ENCODE measurements around the gene PHF13. TPM values are rescaled to one million over a fixed set of nuclear protein-coding genes. Genes with fewer than 3 reads are reported as not detected.

PHF13 gene
- total and polyA plus RNA-seq, 7 experiments from 2014 or later = 4.4 to 14.3 (median 8.0) TPM

DNA sequence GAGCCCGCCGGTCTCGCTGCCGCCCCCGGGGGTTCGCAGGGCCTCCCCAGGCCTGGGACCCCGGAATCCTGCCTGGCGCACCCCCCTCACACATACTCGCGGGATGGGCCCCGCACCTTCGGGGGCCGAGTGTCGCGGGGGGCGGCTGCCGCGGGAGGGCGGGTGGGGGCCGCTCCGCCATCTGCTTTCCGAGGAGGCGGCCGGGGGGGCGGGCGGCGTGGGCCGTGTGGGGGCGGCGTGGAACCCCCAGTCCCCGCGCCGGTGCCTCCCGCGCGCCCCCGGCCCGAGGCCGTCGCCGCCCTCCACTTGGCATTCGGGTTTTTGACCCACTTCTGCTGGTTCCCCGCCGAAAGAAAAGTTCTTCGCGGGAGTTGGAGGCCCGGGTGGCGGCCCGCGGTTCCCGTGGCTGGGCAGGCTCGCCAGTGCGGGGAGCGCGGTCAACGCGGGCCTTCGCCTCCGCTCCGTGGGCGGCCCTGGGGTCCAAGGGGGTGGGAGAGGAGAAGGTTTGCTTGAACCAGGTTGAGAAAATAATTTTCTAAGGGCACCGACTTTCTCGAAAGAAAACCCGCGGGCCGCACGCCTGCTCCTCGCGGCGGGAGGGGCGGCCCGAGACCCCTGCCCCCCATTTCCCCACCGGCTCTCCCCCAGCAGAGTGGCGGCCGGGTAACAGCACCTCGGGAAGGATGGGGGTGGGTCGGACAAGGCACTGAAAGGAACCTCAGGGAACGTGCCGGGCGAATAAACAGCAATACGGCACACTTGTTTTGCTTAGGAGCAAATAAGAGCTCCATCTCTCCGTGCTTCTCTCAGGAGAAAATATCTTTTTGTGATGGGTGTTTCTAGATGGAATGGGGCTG, 1.6 kb downstream of the PHF13 start:
- Histone ChIP-seq H3K4me1 (ENCODE audit: control insufficient read depth in 2 of 2, insufficient read depth in 2 of 2, low read length in 2 of 2) (peaks cover 0 to 14% of the 10 kb centered on the region in 2 donors), H3K36me3 (ENCODE audit: control insufficient read depth in 2 of 3, insufficient read depth in 3 of 3, low read length in 3 of 3) (peaks cover 0 to 21% (median 0%) of the 10 kb centered on the region in 3 experiments), H3K27ac (ENCODE audit: low read depth, low read length) (peak overlapping the region; percentile 72), H3K4me3 (ENCODE audit: low read length) (no peak overlapping the region), H3K9me3 (ENCODE audit: control insufficient read depth in 2 of 3, low read length in 3 of 3) (no peaks in the 10 kb centered on the region), H3K27me3 (ENCODE audit: control insufficient read depth in 2 of 2, insufficient read depth in 2 of 2, low read length in 2 of 2) (no peaks in the 10 kb centered on the region)
- Mint-ChIP-seq H3K4me3 (peak overlapping the region; percentile 57 to 93 (median 79)), H3K36me3 (peaks cover 0 to 5% (median 2%) of the 10 kb centered on the region in 5 donors), H3K9me3 (no peaks in the 10 kb centered on the region), H3K4me1 (peaks cover 16 to 37% (median 25%) of the 10 kb centered on the region in 7 donors), H3K27ac (peak overlapping the region; percentile 3 to 93 (median 82)), H3K27me3 (peaks cover 0 to 2% (median 0%) of the 10 kb centered on the region in 5 donors)
- intact Hi-C loops (cut with micrococcal nuclease) = no loop called here
- DNase-seq = peak in 2 of 9 donors; percentile 17 to 43
- ChIA-PET CTCF (interaction anchor here (0.9 to 1.6 kb wide), 2 partner anchors 35 to 40 kb away, joined by 4 to 5 read pairs; partner anchors contain the start of gene ZBTB48), POLR2A (interaction anchor here (0.6 to 14.2 kb wide), 5 partner anchors 9 to 124 kb away, joined by 3 to 246 read pairs (median 5); partner anchors contain the start of genes KLHL21, NOL9 and ZBTB48)
- ATAC-seq = no peak

DNA sequence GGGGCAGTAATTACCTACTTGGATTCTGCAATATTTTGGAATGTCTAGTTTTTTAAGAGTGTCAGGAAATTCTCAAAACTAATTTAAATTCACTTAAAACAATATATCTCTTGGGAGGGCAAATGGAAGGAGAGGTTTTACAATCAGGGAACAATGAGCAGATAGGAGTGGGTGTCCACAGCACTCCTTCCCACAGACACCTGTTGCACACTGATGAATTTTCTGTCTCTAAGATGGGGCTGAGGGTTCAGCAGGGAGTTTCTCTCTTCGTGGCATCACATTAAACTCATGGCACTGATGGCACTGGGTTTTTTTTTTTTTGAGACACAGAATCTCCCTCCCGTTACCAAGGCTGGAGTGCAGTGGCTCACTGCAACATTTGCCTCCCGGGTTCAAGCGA, 5.5 kb downstream of the PHF13 start:
- H3K27ac Mint-ChIP-seq = no peak overlapping the region
- no peak overlapping the region for H3K4me3 Mint-ChIP-seq
- peaks cover 0 to 6% of the 10 kb centered on the region in 2 donors for H3K4me1 ChIP-seq (ENCODE audit: control insufficient read depth in 2 of 2, insufficient read depth in 2 of 2, low read length in 2 of 2)
- H3K27ac ChIP-seq (ENCODE audit: low read depth, low read length) = no peak overlapping the region
- H3K4me1 Mint-ChIP-seq = peaks cover 6 to 20% (median 11%) of the 10 kb centered on the region in 7 donors
- no peaks in the 10 kb centered on the region for H3K27me3 ChIP-seq (ENCODE audit: control insufficient read depth in 2 of 2, insufficient read depth in 2 of 2, low read length in 2 of 2)
- H3K4me3 ChIP-seq (ENCODE audit: low read length) = no peak overlapping the region
- H3K36me3 ChIP-seq (ENCODE audit: control insufficient read depth in 2 of 3, insufficient read depth in 3 of 3, low read length in 3 of 3) = peaks cover 0 to 41% (median 0%) of the 10 kb centered on the region in 3 experiments
- peaks cover 0 to 7% (median 3%) of the 10 kb centered on the region in 5 donors for H3K36me3 Mint-ChIP-seq
- DNase-seq (no peak), ATAC-seq (no peak)
- intact Hi-C loops (cut with micrococcal nuclease) = no loop called here
- ChIA-PET CTCF (no interaction called here), POLR2A (interaction anchor here (1.4 to 14.2 kb wide), 2 partner anchors 15 to 40 kb away, joined by 5 to 246 read pairs; partner anchors contain the start of genes KLHL21 and ZBTB48)
- no peaks in the 10 kb centered on the region for H3K9me3 Mint-ChIP-seq
- H3K27me3 Mint-ChIP-seq = no peaks in the 10 kb centered on the region
- no peaks in the 10 kb centered on the region for H3K9me3 ChIP-seq (ENCODE audit: control insufficient read depth in 2 of 3, low read length in 3 of 3)

DNA sequence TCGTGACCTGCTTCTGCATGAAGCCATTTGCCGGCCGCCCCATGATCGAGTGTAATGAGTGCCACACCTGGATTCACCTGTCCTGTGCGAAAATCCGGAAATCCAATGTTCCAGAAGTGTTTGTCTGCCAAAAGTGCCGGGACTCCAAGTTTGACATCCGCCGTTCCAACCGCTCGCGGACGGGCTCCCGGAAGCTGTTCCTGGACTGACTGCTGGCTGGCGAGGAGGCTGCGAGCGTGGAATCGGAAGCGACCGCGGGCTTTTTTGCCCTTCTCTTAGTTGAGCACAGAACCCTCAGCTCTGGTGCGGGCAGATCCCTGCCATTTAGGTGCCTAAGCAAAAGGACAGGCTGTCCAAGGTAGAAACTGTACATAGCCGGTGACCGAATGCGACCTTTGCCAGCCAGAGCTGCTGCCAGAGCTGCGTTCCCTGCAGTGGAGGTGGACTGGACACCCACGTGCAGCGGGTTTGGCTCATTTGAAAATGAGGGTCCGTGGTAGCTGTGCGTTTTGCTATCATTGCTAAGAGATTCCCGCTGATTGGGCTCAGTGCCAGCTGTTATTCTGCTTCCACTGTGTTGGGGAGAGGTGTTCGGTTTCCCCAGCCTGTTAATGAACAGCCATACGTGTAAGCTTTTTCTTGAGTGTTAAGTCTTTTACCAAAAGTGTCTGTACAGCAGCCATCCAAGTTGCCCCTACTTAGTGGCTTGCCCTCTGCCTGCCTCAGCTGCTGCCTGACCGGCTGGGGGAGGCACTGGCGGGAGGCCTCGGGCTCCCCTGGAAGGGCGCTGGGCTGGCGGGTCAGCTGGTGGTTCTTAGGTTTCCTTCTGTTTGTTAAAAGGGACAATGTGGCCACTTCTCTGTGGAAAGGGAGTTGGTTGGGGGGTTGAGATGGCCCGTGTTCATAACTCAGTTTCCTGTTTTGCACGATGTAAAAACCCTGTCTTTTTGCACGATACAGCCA, 8.2 kb downstream of the PHF13 start:
- no peak overlapping the region for H3K27ac Mint-ChIP-seq
- H3K27me3 Mint-ChIP-seq = no peaks in the 10 kb centered on the region
- intact Hi-C loops (cut with micrococcal nuclease) = no loop called here
- Histone ChIP-seq H3K27me3 (ENCODE audit: control insufficient read depth in 2 of 2, insufficient read depth in 2 of 2, low read length in 2 of 2) (no peaks in the 10 kb centered on the region), H3K9me3 (ENCODE audit: control insufficient read depth in 2 of 3, low read length in 3 of 3) (no peaks in the 10 kb centered on the region), H3K4me1 (ENCODE audit: control insufficient read depth in 2 of 2, insufficient read depth in 2 of 2, low read length in 2 of 2) (peaks cover 10 to 13% of the 10 kb centered on the region in 2 donors), H3K4me3 (ENCODE audit: low read length) (no peak overlapping the region), H3K36me3 (ENCODE audit: control insufficient read depth in 2 of 3, insufficient read depth in 3 of 3, low read length in 3 of 3) (peaks cover 0 to 38% (median 0%) of the 10 kb centered on the region in 3 experiments), H3K27ac (ENCODE audit: low read depth, low read length) (no peak overlapping the region)
- CTCF ChIA-PET = interaction anchor here (1.2 to 1.3 kb wide), 2 partner anchors 17 to 20 kb away, joined by 3 read pairs; no protein-coding TSS in a partner anchor
- H3K36me3 Mint-ChIP-seq = peaks cover 0 to 8% (median 3%) of the 10 kb centered on the region in 5 donors
- H3K4me1 Mint-ChIP-seq = peaks cover under 1 to 21% (median 16%) of the 10 kb centered on the region in 7 donors
- no peaks in the 10 kb centered on the region for H3K9me3 Mint-ChIP-seq
- POLR2A ChIA-PET = interaction anchor here (0.6 to 14.2 kb wide), 8 partner anchors 18 to 172 kb away, joined by 3 to 246 read pairs (median 3); partner anchors contain the start of genes KLHL21 and ZBTB48
- DNase-seq = no peak
- no peak for ATAC-seq
- no peak overlapping the region for H3K4me3 Mint-ChIP-seq

DNA sequence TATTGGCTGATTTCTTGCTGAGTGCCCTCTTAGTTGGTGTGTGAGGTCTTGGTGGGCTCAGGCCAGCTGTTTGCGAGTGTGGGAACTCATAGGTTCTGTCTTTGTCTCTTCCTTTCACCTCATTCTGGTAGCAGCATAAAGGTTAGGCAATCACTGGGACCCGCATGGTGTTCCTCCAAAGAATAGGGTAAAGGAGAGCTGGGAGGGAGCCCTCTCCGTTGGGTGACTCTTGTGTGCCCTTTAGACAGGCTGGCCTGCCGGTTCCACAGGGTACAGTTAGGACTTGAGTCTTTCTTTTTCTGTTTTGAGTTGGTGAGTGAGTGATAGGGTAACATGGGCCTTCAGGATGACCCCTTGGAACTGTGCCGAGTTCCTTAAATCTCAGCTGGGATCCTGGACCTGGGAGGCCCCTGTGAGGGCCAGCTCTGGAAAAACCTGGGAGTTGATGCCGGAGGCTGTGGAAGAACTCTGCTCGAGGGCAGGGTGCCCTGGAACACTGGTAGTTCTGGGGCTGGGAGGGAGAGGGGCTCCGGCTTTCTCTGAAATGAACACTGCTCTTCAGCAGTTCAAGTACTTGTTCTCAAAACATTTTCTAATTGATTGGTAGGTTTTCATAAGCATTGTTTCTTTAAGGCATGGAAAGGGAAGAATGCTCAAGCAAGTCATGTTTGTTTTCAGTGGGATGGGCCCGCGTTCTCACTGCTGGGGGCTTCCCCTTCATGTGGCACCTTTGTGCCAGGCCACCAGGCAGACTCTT, 9.0 kb downstream of the PHF13 start:
- Mint-ChIP-seq H3K9me3 (no peaks in the 10 kb centered on the region), H3K27ac (peak overlapping the region in 1 of 9 donors; percentile 69), H3K36me3 (peaks cover 0 to 9% (median 3%) of the 10 kb centered on the region in 5 donors), H3K27me3 (no peaks in the 10 kb centered on the region), H3K4me1 (peaks cover 5 to 27% (median 25%) of the 10 kb centered on the region in 7 donors), H3K4me3 (peak overlapping the region in 2 of 10 donors; percentile 2 to 9)
- intact Hi-C loops (cut with micrococcal nuclease) = no loop called here
- DNase-seq (no peak), ATAC-seq (no peak)
- no peak overlapping the region for H3K4me3 ChIP-seq (ENCODE audit: low read length)
- H3K4me1 ChIP-seq (ENCODE audit: control insufficient read depth in 2 of 2, insufficient read depth in 2 of 2, low read length in 2 of 2) = peaks cover 13 to 18% of the 10 kb centered on the region in 2 donors
- no peak overlapping the region for H3K27ac ChIP-seq (ENCODE audit: low read depth, low read length)
- H3K36me3 ChIP-seq (ENCODE audit: control insufficient read depth in 2 of 3, insufficient read depth in 3 of 3, low read length in 3 of 3) = peaks cover 0 to 39% (median 0%) of the 10 kb centered on the region in 3 experiments
- no peaks in the 10 kb centered on the region for H3K27me3 ChIP-seq (ENCODE audit: control insufficient read depth in 2 of 2, insufficient read depth in 2 of 2, low read length in 2 of 2)
- ChIA-PET CTCF (interaction anchor here (1.2 to 2.0 kb wide), 3 partner anchors 18 to 21 kb away, joined by 3 to 7 read pairs (median 3); no protein-coding TSS in a partner anchor), POLR2A (interaction anchor here (0.6 to 14.2 kb wide), 3 partner anchors 19 to 71 kb away, joined by 3 to 246 read pairs (median 4); partner anchors contain the start of genes KLHL21 and ZBTB48)
- H3K9me3 ChIP-seq (ENCODE audit: control insufficient read depth in 2 of 3, low read length in 3 of 3) = no peaks in the 10 kb centered on the region

DNA sequence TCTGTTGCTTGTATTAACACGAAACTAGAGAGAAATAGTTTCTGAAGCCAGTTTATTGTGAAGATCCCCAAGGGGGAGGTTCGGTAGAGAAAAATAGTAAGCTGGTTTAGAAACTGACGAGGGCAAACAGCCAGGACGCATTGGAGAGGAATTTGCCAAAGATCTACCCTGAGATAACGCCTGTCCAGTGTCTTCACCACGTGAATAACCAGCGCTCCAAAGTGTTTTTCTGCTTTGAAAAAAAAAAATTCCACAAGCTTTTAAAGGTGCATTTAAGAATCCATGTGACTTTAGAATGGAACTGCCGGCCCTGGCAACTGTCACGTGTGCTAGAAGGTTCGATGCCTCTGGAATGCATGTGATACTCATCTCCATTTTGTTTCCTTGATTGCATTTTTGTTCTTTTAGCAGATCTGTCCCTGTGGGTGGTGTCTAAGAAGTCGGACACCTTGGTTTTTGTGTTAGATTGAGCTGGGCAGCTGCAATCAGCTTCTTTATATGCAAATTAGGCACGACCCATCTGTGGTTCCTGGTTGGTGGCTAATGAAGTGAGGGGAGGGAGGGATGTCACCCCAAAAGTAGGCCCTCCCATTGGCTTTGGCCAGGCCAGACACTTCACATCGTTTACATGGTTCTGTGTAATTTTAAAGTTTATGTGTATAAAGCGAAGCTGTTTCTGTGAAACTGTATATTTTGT, 9.9 kb downstream of the PHF13 start:
- Mint-ChIP-seq H3K4me1 (peaks cover 11 to 33% (median 30%) of the 10 kb centered on the region in 7 donors), H3K27ac (peak overlapping the region in 5 of 9 donors; percentile 29 to 78 (median 38)), H3K4me3 (peak overlapping the region in 7 of 10 donors; percentile 20 to 82 (median 36)), H3K9me3 (no peaks in the 10 kb centered on the region), H3K36me3 (peaks cover 0 to 13% (median 3%) of the 10 kb centered on the region in 5 donors), H3K27me3 (no peaks in the 10 kb centered on the region)
- ChIA-PET CTCF (interaction anchor here (0.7 to 2.0 kb wide), 5 partner anchors 20 to 70 kb away, joined by 3 to 8 read pairs (median 4); no protein-coding TSS in a partner anchor), POLR2A (interaction anchor here (0.9 to 14.2 kb wide), 5 partner anchors 8 to 163 kb away, joined by 3 to 246 read pairs (median 5); partner anchors contain the start of genes KLHL21 and PHF13)
- Histone ChIP-seq H3K4me3 (ENCODE audit: low read length) (no peak overlapping the region), H3K27me3 (ENCODE audit: control insufficient read depth in 2 of 2, insufficient read depth in 2 of 2, low read length in 2 of 2) (no peaks in the 10 kb centered on the region), H3K27ac (ENCODE audit: low read depth, low read length) (no peak overlapping the region), H3K9me3 (ENCODE audit: control insufficient read depth in 2 of 3, low read length in 3 of 3) (no peaks in the 10 kb centered on the region), H3K36me3 (ENCODE audit: control insufficient read depth in 2 of 3, insufficient read depth in 3 of 3, low read length in 3 of 3) (peaks cover 0 to 47% (median 0%) of the 10 kb centered on the region in 3 experiments), H3K4me1 (ENCODE audit: control insufficient read depth in 2 of 2, insufficient read depth in 2 of 2, low read length in 2 of 2) (peaks cover 13 to 18% of the 10 kb centered on the region in 2 donors)
- DNase-seq = no peak
- no peak for ATAC-seq
- intact Hi-C loops (cut with micrococcal nuclease) = no loop called here
